Heart right ventricle (tissue), 16 donors: Measurements from ENCODE around the gene DHRS11. TPM values are rescaled to one million over a fixed set of nuclear protein-coding genes. Genes with fewer than 3 reads are reported as not detected.

Experiments
- ATAC-seq, 8 donors: fragments of 200-7000 bp; cut with Tn5 transposase; one replicate each; pipeline ENCODE4 v1.9.1; 2020; ENCODE audit warnings: mild to moderate bottlenecking in 8 of 8, moderate library complexity in 8 of 8, moderate number of reproducible peaks in 1 of 8
- DNase-seq, 2 donors: peaks; one replicate each; pipeline ENCODE4 v3.0.0-alpha.2; 2020
- H3K27ac ChIP-seq, 10 donors: fragments of 200-600 bp; sonication (generic) in 2 of 10; one replicate each; pipeline versions ENCODE4 v1.5.0 to v1.8.0; 2020 to 2022; ENCODE audit warnings: mild to moderate bottlenecking in 3 of 10
- H3K27me3 ChIP-seq, 7 donors: fragments of 200-600 bp; one replicate each; pipeline ENCODE4 v1.8.0; 2021 to 2022; ENCODE audit warnings: mild to moderate bottlenecking in 2 of 7
- H3K36me3 ChIP-seq, 9 donors: fragments of 200-600 bp; sonication (generic) in 1 of 9; one replicate each; pipeline versions ENCODE4 v1.5.0 to v1.8.0; 2020 to 2022; ENCODE audit warnings: mild to moderate bottlenecking in 2 of 9
- H3K4me1 ChIP-seq, 9 donors: fragments of 200-600 bp; sonication (generic) in 1 of 9; one replicate each; pipeline versions ENCODE4 v1.5.0 to v1.8.0; 2020 to 2022; ENCODE audit warnings: mild to moderate bottlenecking in 4 of 9
- H3K4me3 ChIP-seq, 10 donors: fragments of 200-600 bp; sonication (generic) in 2 of 10; one replicate each; pipeline versions ENCODE4 v1.5.0 to v1.8.0; 2020 to 2022; ENCODE audit warnings: mild to moderate bottlenecking in 7 of 10, moderate library complexity in 2 of 10
- H3K9me3 ChIP-seq, 11 donors: fragments of 200-600 bp in 10 of 11; sonication (generic) in 2 of 11; one replicate each; pipeline versions ENCODE4 v1.5.0 to v1.8.0; 2013 to 2022; ENCODE audit warnings: mild to moderate bottlenecking in 2 of 11, control low read depth in 1 of 11, moderate library complexity in 1 of 11
- CTCF ChIP-seq, 9 donors: fragments of 200-600 bp; sonication (generic) in 2 of 9; IDR thresholded peaks; one replicate each; pipeline versions ENCODE4 v1.5.0 to v1.8.0; 2021 to 2022; ENCODE audit warnings: antibody characterized with exemption in 9 of 9, mild to moderate bottlenecking in 5 of 9, moderate library complexity in 1 of 9
- WGBS, 2 donors: extraction: QIAGEN DNeasy Blood & Tissue Kit; methylation state at CpG; one replicate each; pipeline ENCODE4 v1.1.7; 2013; ENCODE audit warnings: inconsistent platforms in 1 of 2; 5-methylcytosine and 5-hydroxymethylcytosine counted together
- intact Hi-C, 10 donors: fragments of 100-400 bp; cut with DNase I; formaldehyde crosslinking; loops; one replicate each; pipeline versions ENCODE4 v1.11.1 to v1.14.2; 2022
- polyA plus RNA-seq, 2 donors: library from polyadenylated mRNA; stranded (reverse); fragments of 200-250 nt; gene quantifications; one replicate each; pipeline ENCODE4 v1.2.3, GENCODE V29; 2013
- total RNA-seq, 10 donors: library from RNA; stranded (reverse); fragmentation: NEBNext Ultra II Directional in 3 of 10; extraction: Animal tissue kit (Norgen Biotek cat#: 25700) in 3 of 10; gene quantifications; one replicate each; pipeline versions ENCODE4 v1.2.1 to v1.2.4, GENCODE V29; 2021 to 2023
- donor health status: Arrhythmogenic right ventricular cardiomyopathy.
- donor health status: ischemic (EF 13 %, LVEDD 7.1; RV severe dilation, severe dysfunction).
- donor health status: healthy with polysubstance abuse.
- donor health status: DM: no; HTN: yes; CAD: no.
- donor health status: DM: no; HTN: no; CAD: no.
- donor health status: ischemic (EF 25% LVEDD 6.9; RV normal size, moderate dysfunction).
- donor health status: ischemic (EF 25% LVEDD 5.7; RV mildly dilated, moderate dysfunction).
- donor health status: healthy.
- donor health status: DM: yes; HTN: yes; CAD: no.
- donor health status: Ischemic cardiomyopathy.
- donor health status: ischemic (EF 35%, LVEDD 5.7; RV mildly dilated, moderate dysfunction).
- donor health status: nonischemic (EF 11% LVEDD 7.7; RV severe dilation, severe dysfunction).
- donor health status: DM: yes; HTN: yes; CAD: no.
- donor health status: PGD.
- donor health status: ischemic (EF 29% LVEDD 5.4; RV normal size, mild dysfunction).
- donor health status: nonischemic (EF 23%, LVEDD 6.1; RV moderate dilation, normal function).

Gene DHRS11
- total and polyA plus RNA-seq, 12 donors = 11.0 to 24.7 (median 18.9) TPM

- WGBS, 2 donors = 42 to 51% methylated on average over 4 of the region's 4 CpGs
- DNase-seq (no peak), ATAC-seq (no peak)
- intact Hi-C loops = no loop called here
- Histone ChIP-seq H3K9me3 (peaks cover 0 to 3% (median 0%) of the 10 kb centered on the region in 11 donors), H3K4me3 (no peak overlapping the region), H3K36me3 (no peaks in the 10 kb centered on the region), H3K4me1 (peaks cover 0 to 11% (median 4%) of the 10 kb centered on the region in 9 donors), H3K27ac (no peak overlapping the region), H3K27me3 (peaks cover 0 to 42% (median 34%) of the 10 kb centered on the region in 7 donors)
- no peak for TF ChIP-seq CTCF (IDR thresholded peaks at IDR 0.05)
Observed at GRCh38 chr17:36613155-36613554, 21.5 kb downstream of the DHRS11 start.

DNA sequence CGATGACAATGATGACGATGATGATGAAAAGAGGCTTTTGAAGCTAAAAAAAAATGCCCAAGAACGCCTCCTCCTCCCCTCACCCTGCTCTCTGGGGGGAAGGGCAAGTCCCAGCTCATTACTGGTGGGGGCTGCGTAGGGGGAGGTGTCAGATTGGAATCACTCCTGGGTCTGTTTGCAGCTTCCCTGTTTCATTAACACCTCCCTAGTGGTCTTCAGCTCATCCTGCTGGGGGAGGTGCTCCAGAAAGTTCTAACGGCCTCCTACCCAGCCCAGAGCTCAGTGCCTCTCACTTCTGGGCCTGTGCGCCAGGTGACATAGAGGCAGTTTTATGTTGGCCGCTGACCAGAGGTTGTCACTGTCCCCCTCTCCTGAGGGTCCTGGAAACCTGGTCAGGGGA lies 22.4 kb downstream of the DHRS11 start:
- ATAC-seq (no peak), DNase-seq (no peak)
- Histone ChIP-seq H3K4me3 (no peak overlapping the region), H3K9me3 (peaks cover 0 to 3% (median 0%) of the 10 kb centered on the region in 11 donors), H3K27ac (no peak overlapping the region), H3K36me3 (no peaks in the 10 kb centered on the region), H3K27me3 (peaks cover 0 to 46% (median 39%) of the 10 kb centered on the region in 7 donors), H3K4me1 (peaks cover 0 to 3% (median 1%) of the 10 kb centered on the region in 9 donors)
- 54 to 60% methylated on average over 7 of the region's 7 CpGs for WGBS, 2 donors
- intact Hi-C loops = no loop called here
- no peak for TF ChIP-seq CTCF (IDR thresholded peaks at IDR 0.05)

GRCh38 chr17:36614933-36615332 lies 23.3 kb downstream of the DHRS11 start:
- no peak for DNase-seq
- intact Hi-C loops = no loop called here
- TF ChIP-seq CTCF (IDR thresholded peaks at IDR 0.05) = no peak

DNA sequence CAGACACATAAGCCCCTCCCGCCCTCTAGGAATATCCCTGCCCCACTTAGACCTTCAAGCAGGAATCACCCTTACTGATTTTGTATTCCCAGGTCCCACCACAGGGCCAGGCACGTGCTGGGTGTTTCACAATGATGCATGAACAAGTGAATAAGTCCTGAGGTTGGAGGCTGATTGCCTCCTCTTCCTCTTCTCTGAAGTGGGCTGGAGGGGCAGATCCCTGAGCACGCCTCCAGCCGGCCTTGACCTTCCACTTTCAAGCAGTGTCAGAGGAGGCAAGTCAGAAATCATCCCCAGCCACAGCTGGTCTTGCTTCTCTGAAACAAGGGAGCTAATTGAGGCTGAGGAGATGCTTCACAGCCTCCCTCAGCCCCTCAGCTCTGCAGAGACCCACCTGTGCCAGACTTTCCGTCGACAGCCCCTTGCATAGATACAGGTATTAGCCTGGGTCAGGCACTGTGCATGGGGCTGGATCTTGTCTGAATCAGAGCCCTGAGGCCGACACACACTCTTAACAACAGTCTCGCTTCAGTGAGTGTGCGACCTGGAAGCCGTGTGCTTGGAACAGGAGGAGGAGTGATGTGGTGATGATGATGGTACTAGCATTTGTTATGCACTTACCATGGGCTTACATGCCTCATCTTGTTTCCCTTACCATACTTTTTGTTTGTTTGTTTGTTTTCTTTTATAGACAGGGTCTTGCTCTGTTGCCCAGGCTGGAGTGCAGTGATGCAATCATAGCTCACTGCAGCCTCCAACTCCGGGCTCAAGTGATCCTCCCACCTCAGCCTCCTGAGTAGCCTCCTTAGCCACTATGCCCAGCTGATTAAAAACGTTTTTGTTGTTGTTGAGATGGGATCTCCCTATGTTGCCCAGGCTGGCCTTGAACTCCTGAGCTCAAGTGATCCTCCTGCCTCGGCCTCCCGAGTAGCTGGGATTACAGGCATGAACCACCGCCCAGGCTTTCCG lies 24.7 kb downstream of the DHRS11 start:
- H3K27me3 ChIP-seq = peaks cover 0 to 48% (median 39%) of the 10 kb centered on the region in 7 donors
- WGBS, 2 donors = 79% methylated on average over 16 of the region's 16 CpGs
- DNase-seq = no peak
- ATAC-seq = no peak
- no peaks in the 10 kb centered on the region for H3K4me1 ChIP-seq
- no peak overlapping the region for H3K4me3 ChIP-seq
- H3K36me3 ChIP-seq = no peaks in the 10 kb centered on the region
- no peak for TF ChIP-seq CTCF (IDR thresholded peaks at IDR 0.05)
- intact Hi-C loops = no loop called here
- H3K9me3 ChIP-seq = peaks cover 0 to 1% (median 0%) of the 10 kb centered on the region in 11 donors
- H3K27ac ChIP-seq = no peak overlapping the region

More at GRCh38 chr17:36614933-36615332, 23.3 kb downstream of the DHRS11 start:
- H3K27ac ChIP-seq = no peak overlapping the region
- H3K9me3 ChIP-seq = peaks cover 0 to 3% (median 0%) of the 10 kb centered on the region in 11 donors
- H3K4me3 ChIP-seq = no peak overlapping the region
- 35 to 41% methylated on average over 5 of the region's 5 CpGs for WGBS, 2 donors
- H3K27me3 ChIP-seq = peaks cover 0 to 48% (median 39%) of the 10 kb centered on the region in 7 donors
- H3K36me3 ChIP-seq = no peaks in the 10 kb centered on the region
- ATAC-seq = no peak
- no peaks in the 10 kb centered on the region for H3K4me1 ChIP-seq
